Measurements from ENCODE around the gene PCDHGA3. TPM values are rescaled to one million over a fixed set of nuclear protein-coding genes. Genes with fewer than 3 reads are reported as not detected.
"Not testable (repeated sequence)": the region's sequence is repeated elsewhere in the genome, so short reads cannot be mapped to it uniquely, and the experiment has no call there.

The PCDHGA3 gene
- total RNA-seq, 2 donors from 2014 or later = 7.0 to 8.9 TPM

DNA sequence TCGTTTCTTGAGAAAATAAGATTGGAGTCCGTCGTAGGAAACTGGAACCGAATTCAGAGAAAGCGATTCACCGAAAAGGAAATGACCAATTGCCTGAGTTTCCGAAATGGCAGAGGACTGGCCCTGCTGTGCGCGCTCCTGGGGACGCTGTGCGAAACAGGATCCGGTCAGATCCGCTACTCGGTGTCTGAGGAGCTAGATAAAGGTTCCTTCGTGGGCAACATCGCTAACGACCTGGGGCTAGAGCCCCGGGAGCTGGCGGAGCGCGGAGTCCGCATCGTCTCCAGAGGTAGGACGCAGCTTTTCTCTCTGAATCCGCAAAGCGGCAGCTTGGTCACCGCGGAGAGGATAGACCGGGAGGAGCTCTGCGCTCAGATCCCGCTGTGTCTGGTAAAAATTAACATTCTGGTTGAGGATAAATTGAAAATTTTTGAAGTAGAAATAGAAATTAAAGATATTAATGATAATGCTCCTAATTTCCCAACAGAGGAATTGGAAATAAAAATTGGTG, 379 bp downstream of the PCDHGA3 start:
- peak overlapping the region; percentile 67 to 68 for H3K27ac ChIP-seq
- H3K27me3 ChIP-seq = no peaks in the 10 kb centered on the region

GRCh38 chr5:141345327-141345726, 1.7 kb downstream of the PCDHGA3 start:
- no peak for DNase-seq (ENCODE audit: low spot score)
- no peak overlapping the region for H3K27ac ChIP-seq
- peaks cover 19 to 79% of the 10 kb centered on the region in 2 donors for H3K9me3 ChIP-seq
- no peaks in the 10 kb centered on the region for H3K36me3 ChIP-seq
- no peak overlapping the region for H3K4me3 ChIP-seq
- H3K4me1 ChIP-seq = no peaks in the 10 kb centered on the region
- no peaks in the 10 kb centered on the region for H3K27me3 ChIP-seq
- TF ChIP-seq, protein P1, sequence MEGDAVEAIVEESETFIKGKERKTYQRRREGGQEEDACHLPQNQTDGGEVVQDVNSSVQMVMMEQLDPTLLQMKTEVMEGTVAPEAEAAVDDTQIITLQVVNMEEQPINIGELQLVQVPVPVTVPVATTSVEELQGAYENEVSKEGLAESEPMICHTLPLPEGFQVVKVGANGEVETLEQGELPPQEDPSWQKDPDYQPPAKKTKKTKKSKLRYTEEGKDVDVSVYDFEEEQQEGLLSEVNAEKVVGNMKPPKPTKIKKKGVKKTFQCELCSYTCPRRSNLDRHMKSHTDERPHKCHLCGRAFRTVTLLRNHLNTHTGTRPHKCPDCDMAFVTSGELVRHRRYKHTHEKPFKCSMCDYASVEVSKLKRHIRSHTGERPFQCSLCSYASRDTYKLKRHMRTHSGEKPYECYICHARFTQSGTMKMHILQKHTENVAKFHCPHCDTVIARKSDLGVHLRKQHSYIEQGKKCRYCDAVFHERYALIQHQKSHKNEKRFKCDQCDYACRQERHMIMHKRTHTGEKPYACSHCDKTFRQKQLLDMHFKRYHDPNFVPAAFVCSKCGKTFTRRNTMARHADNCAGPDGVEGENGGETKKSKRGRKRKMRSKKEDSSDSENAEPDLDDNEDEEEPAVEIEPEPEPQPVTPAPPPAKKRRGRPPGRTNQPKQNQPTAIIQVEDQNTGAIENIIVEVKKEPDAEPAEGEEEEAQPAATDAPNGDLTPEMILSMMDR (IDR thresholded peaks at IDR 0.05) = no peak

More for the DNA sequence above, 379 bp downstream of the PCDHGA3 start:
- Histone ChIP-seq H3K4me3 (peak overlapping the region; percentile 35 to 48), H3K36me3 (no peaks in the 10 kb centered on the region), H3K9me3 (peaks cover 31 to 81% of the 10 kb centered on the region in 2 donors), H3K4me1 (no peaks in the 10 kb centered on the region)
- DNase-seq (ENCODE audit: low spot score) = no peak
- TF ChIP-seq, protein P1 (IDR thresholded peaks at IDR 0.05) = peak in 1 of 2 donors; percentile 1

DNA sequence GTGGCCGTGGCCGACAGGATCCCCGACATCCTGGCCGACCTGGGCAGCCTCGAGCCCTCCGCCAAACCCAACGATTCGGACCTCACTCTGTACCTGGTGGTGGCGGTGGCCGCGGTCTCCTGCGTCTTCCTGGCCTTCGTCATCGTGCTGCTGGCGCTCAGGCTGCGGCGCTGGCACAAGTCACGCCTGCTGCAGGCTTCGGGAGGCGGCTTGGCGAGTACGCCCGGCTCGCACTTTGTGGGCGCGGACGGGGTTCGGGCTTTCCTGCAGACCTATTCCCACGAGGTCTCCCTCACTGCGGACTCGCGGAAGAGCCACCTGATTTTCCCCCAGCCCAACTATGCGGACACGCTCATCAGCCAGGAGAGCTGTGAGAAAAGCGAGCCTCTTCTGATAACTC, 2.4 kb downstream of the PCDHGA3 start:
- H3K4me1 ChIP-seq; H3K27ac ChIP-seq; H3K27me3 ChIP-seq; H3K36me3 ChIP-seq; DNase-seq (ENCODE audit: low spot score); H3K4me3 ChIP-seq: not testable (repeated sequence)
- peaks cover 19 to 82% of the 10 kb centered on the region in 2 donors for H3K9me3 ChIP-seq

- TF ChIP-seq, protein P1 (IDR thresholded peaks at IDR 0.05) = peak; percentile 11 to 66
- Histone ChIP-seq H3K4me1 (no peaks in the 10 kb centered on the region), H3K4me3 (peak within 1 kb of the TSS in 1 of 2 donors; percentile 21), H3K27me3 (no peaks in the 10 kb centered on the region), H3K36me3 (no peaks in the 10 kb centered on the region), H3K27ac (no peak within 1 kb of the TSS), H3K9me3 (peaks cover 10 to 84% of the 10 kb centered on the region in 2 donors)
- DNase-seq (ENCODE audit: low spot score) = no peak
Measured at GRCh38 chr5:141349917-141350619, 6.4 kb downstream of the PCDHGA3 start, which contains the start of gene PCDHGB1. PCDHGB1 (plus strand) TSS chr5:141350099; CDS start chr5:141350261, 162 bp downstream.

DNA sequence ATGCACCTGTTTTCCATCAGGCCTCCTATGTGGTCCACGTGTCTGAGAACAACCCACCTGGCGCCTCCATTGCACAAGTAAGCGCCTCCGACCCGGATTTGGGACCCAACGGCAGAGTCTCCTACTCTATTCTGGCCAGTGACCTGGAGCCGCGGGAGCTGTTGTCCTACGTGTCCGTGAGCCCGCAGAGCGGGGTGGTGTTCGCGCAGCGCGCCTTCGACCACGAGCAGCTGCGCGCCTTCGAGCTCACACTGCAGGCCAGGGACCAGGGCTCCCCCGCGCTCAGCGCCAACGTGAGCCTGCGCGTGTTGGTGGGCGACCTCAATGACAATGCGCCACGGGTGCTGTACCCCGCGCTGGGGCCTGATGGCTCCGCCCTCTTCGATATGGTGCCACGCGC, 8.0 kb downstream of the PCDHGA3 start:
- peaks cover 4 to 91% of the 10 kb centered on the region in 2 donors for H3K9me3 ChIP-seq

GRCh38 chr5:141354900-141355469, 11.4 kb downstream of the PCDHGA3 start, which contains the start of gene PCDHGA4:
PCDHGA4 (plus strand) TSS chr5:141355021; CDS start chr5:141355108, 87 bp downstream.
- no peaks in the 10 kb centered on the region for H3K4me1 ChIP-seq
- no peak for DNase-seq (ENCODE audit: low spot score)
- peak within 1 kb of the TSS; percentile 28 to 43 for H3K4me3 ChIP-seq
- no peaks in the 10 kb centered on the region for H3K36me3 ChIP-seq
- no peaks in the 10 kb centered on the region for H3K27me3 ChIP-seq
- TF ChIP-seq, protein P1 (IDR thresholded peaks at IDR 0.05) = peak in 1 of 2 donors; percentile 67
- H3K9me3 ChIP-seq = peaks cover 0 to 97% of the 10 kb centered on the region in 2 donors
- peak within 1 kb of the TSS in 1 of 2 donors; percentile 38 for H3K27ac ChIP-seq

More for the DNA sequence above, 8.0 kb downstream of the PCDHGA3 start:
- no peak for DNase-seq (ENCODE audit: low spot score)
- no peaks in the 10 kb centered on the region for H3K27me3 ChIP-seq
- no peak overlapping the region for H3K27ac ChIP-seq
- no peaks in the 10 kb centered on the region for H3K36me3 ChIP-seq
- TF ChIP-seq, protein P1 (IDR thresholded peaks at IDR 0.05) = no peak
- H3K4me3 ChIP-seq = no peak overlapping the region
- no peaks in the 10 kb centered on the region for H3K4me1 ChIP-seq
